IgD-negative memory B cell (primary cell): ENCODE data around the gene KCNIP4. TPM values are rescaled to one million over a fixed set of nuclear protein-coding genes. Genes with fewer than 3 reads are reported as not detected.

Source experiments
- H3K27ac Mint-ChIP-seq, 3 donors: one replicate each; pipeline ENCODE4 v1.8.0; 2020 to 2022; ENCODE audit warnings: mild to moderate bottlenecking in 3 of 3, mixed read lengths in 3 of 3, moderate library complexity in 1 of 3
- H3K27me3 Mint-ChIP-seq: one replicate; pipeline ENCODE4 v1.8.0; 2021; ENCODE audit warnings: mixed read lengths
- H3K36me3 Mint-ChIP-seq: one replicate; pipeline ENCODE4 v1.8.0; 2020; ENCODE audit warnings: mild to moderate bottlenecking, mixed read lengths
- H3K4me1 Mint-ChIP-seq, 3 donors: one replicate each; pipeline ENCODE4 v1.8.0; 2020 to 2022; ENCODE audit warnings: mixed read lengths in 3 of 3, mild to moderate bottlenecking in 1 of 3
- H3K4me3 Mint-ChIP-seq, 4 donors: one replicate each; pipeline ENCODE4 v1.8.0; 2020 to 2022; ENCODE audit warnings: mild to moderate bottlenecking in 4 of 4, mixed read lengths in 4 of 4, moderate library complexity in 3 of 4
- H3K9me3 Mint-ChIP-seq, 3 donors: one replicate each; pipeline ENCODE4 v1.8.0; 2020 to 2021; ENCODE audit warnings: mixed read lengths in 3 of 3, mild to moderate bottlenecking in 1 of 3
- polyA plus RNA-seq: library from polyadenylated mRNA; unstranded; fragments of 300-500 nt; fragmentation: Illumina TruSeq; gene quantifications from one replicate; pipeline ENCODE4 v1.2.3, GENCODE V29; 2021

Gene KCNIP4
- polyA plus RNA-seq, 1 donor from 2014 or later, result 0.10 TPM

DNA sequence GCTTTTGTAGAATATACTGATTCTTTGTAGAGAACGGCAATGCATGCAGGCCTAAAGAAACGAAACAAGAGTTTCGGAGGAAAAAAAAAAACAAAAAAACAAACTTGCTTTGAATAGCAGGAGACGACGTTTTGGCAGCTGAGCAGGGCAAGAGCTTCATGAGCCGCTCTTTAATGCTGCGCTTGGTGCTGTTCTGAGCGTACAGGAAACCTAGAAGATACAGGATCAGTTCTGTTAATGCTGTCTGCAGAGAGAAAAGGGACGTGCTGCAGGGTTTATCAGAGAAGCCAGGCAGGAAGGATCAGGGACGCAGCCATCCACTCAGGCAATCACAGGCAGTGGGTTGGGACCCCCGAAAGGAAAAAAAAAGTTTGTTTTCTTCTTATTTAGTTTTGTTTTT, 1066.1 kb downstream of the KCNIP4 start:
- Mint-ChIP-seq H3K4me1 (no peaks in the 10 kb centered on the region), H3K27ac (no peak overlapping the region), H3K9me3 (peaks cover 3 to 16% (median 3%) of the 10 kb centered on the region in 3 donors), H3K4me3 (peak overlapping the region in 1 of 4 donors; percentile 12), H3K27me3 (no peaks in the 10 kb centered on the region), H3K36me3 (no peaks in the 10 kb centered on the region)

DNA sequence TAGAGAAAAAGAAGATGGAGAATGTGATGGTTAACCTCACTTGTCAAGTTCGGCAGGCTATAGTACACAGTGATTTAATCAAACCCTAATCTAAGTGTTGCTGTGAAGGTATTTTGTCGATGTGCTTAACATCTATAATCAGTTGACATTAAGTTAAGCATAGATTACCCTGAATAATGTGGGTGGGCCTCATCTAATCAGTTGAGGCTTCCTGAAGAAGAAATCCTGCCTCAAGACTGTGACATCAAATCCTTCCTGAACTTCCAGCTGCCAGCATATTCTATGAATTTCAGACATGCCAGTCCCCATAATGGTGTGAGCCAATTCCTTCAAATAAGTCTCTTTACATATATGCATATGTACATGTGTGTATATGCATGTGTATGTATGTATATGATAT, 1066.9 kb downstream of the KCNIP4 start:
- Mint-ChIP-seq H3K27me3 (no peaks in the 10 kb centered on the region), H3K36me3 (no peaks in the 10 kb centered on the region), H3K4me3 (no peak overlapping the region), H3K4me1 (no peaks in the 10 kb centered on the region), H3K9me3 (peaks cover 3 to 14% (median 6%) of the 10 kb centered on the region in 3 donors), H3K27ac (no peak overlapping the region)

DNA sequence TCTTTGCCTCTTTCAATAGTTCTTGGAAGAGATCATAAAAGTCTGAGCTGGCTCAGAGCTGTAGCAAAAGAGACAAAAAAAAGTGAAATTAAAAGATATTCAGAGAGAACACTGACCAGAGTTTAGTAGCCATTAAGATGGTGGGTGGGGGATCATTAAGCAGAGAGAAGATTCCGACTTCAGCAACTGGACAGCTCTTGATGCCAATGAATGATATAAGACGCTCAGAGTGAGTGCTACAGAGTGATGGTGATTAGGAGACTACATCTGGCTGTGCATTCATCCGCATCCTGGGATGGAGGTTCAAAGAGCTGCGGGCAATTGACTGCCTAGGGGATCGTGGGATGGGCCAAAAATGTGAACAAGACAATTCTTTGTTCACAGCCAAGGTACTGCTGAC, 1069.8 kb downstream of the KCNIP4 start:
- Mint-ChIP-seq H3K4me1 (no peaks in the 10 kb centered on the region), H3K27me3 (no peaks in the 10 kb centered on the region), H3K9me3 (peaks cover 3% of the 10 kb centered on the region in 3 donors), H3K36me3 (no peaks in the 10 kb centered on the region), H3K4me3 (no peak overlapping the region), H3K27ac (no peak overlapping the region)

DNA sequence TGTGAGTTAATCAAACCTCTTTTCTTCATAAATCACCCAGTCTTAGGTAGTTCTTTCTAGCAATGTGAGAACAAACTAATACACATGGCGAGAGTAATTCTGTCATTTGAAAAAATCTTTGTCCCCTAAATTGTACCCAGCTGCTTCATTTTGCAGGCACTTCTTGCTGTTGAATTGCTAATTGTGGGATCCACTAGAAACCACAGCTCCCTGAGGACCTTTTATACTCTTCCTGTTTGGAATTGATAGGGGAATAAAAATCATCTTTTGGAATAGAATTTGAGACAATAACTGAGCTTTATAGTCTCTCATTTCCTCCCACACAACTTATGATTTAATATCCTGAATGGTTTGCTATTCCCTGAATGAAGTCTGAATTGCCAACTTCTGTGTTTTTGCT, 1078.1 kb downstream of the KCNIP4 start:
- H3K9me3 Mint-ChIP-seq, result peaks cover 9 to 19% (median 10%) of the 10 kb centered on the region in 3 donors
- H3K27me3 Mint-ChIP-seq, result no peaks in the 10 kb centered on the region
- H3K36me3 Mint-ChIP-seq, result no peaks in the 10 kb centered on the region
- no peak overlapping the region for H3K27ac Mint-ChIP-seq
- H3K4me1 Mint-ChIP-seq, result no peaks in the 10 kb centered on the region
- no peak overlapping the region for H3K4me3 Mint-ChIP-seq

DNA sequence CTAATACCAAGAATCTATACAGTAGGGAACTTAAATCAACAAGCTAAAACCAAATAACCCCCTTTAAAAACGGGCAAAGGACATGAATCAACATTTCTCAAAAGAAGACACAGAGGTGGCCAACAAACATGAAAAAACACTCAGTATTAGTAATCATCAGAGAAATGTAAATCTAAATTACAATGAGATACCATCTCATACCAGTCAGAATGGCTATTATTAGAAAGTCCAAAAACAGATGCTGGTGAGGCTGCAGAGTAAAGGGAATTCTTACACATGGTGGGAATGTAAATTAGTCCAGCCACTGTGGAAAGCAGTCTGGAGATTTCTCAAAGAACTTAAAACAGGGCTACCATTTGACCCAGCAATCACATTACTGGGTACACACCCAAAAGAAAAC, 1080.5 kb downstream of the KCNIP4 start:
- H3K36me3 Mint-ChIP-seq, result no peaks in the 10 kb centered on the region
- no peaks in the 10 kb centered on the region for H3K27me3 Mint-ChIP-seq
- no peak overlapping the region for H3K27ac Mint-ChIP-seq
- peaks cover 8 to 22% (median 9%) of the 10 kb centered on the region in 3 donors for H3K9me3 Mint-ChIP-seq
- H3K4me3 Mint-ChIP-seq, result no peak overlapping the region
- no peaks in the 10 kb centered on the region for H3K4me1 Mint-ChIP-seq

DNA sequence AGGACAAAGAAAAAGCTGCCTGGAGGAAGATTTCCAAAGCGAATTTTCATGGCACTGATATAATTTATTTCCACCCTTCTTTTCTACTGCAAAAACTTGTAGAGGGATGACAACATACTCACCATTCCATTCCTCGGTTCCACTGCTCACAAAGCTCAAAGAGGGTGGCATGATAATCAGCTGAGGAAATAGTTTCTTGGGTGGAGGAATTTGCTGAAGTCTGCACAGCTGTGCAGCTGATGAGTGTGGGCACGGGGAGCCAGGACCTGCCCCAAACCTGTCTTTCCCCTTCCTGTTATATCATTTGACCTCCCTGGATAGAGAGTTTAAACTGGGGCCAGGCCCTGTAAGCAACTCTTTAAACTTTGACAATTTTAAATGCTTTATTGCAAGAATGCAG, 1087.7 kb downstream of the KCNIP4 start:
- H3K4me3 Mint-ChIP-seq, result no peak overlapping the region
- H3K9me3 Mint-ChIP-seq, result peaks cover 0 to 6% (median 2%) of the 10 kb centered on the region in 3 donors
- H3K27ac Mint-ChIP-seq, result no peak overlapping the region
- H3K27me3 Mint-ChIP-seq, result no peaks in the 10 kb centered on the region
- H3K36me3 Mint-ChIP-seq, result no peaks in the 10 kb centered on the region
- H3K4me1 Mint-ChIP-seq, result no peaks in the 10 kb centered on the region

DNA sequence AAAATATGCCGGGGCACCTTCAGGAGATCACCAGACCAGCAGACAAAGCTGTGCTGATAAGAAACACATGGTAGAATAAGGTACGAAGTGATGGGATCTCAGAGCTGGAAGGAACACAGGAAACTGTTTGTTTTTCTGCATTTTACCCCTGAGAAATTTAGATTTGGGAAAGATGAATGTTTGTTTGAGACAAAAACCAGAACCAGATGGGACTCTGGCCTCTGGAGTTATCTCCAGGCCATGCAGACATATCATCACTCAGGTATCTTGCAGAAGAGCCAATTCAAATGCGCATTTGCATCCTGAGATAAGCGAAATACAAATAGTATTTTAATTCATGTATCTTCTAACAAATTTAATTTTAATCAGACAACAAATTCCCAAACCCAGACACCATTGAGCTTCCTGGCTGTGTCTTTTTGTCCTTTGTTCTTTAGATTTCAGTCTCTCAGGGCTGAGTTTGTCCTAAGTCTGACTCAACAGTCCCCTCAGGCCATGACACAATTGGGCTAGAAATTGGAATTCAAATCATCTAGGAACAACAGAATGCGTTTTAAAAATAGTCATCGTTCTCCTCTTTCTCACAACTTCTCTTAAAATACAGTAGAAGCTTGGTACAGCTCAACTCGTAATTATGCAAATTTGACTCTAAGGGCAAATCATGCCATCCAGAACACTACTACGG, 1089.3 kb downstream of the KCNIP4 start:
- Mint-ChIP-seq H3K36me3 (no peaks in the 10 kb centered on the region), H3K27ac (no peak overlapping the region), H3K4me1 (no peaks in the 10 kb centered on the region), H3K4me3 (no peak overlapping the region), H3K9me3 (peaks cover 1 to 9% (median 2%) of the 10 kb centered on the region in 3 donors), H3K27me3 (no peaks in the 10 kb centered on the region)

DNA sequence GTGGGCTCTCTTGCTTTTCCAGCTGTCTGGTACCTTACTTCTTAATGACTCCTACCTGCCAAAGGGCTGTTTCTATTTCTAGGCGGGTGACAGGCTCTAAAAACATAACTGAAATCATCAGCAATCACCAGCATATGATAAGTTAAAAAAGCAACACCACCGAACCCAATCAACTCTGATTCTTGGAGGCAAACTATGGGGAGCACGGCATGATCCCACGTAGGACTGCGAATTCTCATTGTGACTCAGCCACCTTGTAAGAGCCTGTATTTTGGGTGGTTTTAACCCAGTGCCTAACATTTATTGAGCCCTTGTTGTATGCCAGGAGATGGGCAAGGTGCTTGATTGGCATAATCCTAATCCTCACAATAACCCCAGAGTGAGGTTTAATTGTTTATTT, 1091.5 kb downstream of the KCNIP4 start:
- H3K36me3 Mint-ChIP-seq, result no peaks in the 10 kb centered on the region
- no peak overlapping the region for H3K27ac Mint-ChIP-seq
- H3K9me3 Mint-ChIP-seq, result peaks cover 4 to 24% (median 4%) of the 10 kb centered on the region in 3 donors
- no peak overlapping the region for H3K4me3 Mint-ChIP-seq
- H3K4me1 Mint-ChIP-seq, result no peaks in the 10 kb centered on the region
- H3K27me3 Mint-ChIP-seq, result no peaks in the 10 kb centered on the region

DNA sequence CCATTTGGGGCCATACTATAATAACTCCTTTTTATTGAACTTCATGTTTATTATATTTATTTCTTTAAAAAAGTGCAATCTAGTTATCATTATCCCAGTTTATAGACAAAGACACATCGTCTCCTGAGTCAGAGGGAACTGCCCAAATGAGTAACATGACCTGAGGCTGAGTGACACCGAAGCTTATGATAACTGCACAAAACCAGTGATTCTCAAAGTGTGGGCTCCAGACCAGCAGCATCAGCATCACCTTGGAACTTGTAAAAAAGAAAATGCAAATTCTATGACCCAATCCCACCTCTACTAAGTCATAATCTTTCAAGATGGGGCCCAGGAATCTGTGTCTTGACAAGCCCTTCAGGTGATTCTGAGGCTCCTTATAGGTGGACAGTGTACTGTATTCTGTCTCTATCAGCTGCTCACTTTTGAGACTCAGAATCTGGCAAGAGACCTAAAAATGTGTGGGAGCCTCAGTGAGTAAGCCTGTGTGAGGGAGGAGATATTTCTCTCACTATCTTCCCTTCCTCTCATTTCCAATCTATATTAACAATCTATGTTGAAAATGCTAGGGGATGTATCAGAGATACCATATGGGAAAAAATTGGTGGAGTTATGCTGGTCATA, 1101.3 kb downstream of the KCNIP4 start:
- Mint-ChIP-seq H3K36me3 (no peaks in the 10 kb centered on the region), H3K4me3 (peak overlapping the region in 1 of 4 donors; percentile 9), H3K9me3 (peaks cover 2 to 16% (median 5%) of the 10 kb centered on the region in 3 donors), H3K27me3 (no peaks in the 10 kb centered on the region), H3K4me1 (no peaks in the 10 kb centered on the region), H3K27ac (no peak overlapping the region)

DNA sequence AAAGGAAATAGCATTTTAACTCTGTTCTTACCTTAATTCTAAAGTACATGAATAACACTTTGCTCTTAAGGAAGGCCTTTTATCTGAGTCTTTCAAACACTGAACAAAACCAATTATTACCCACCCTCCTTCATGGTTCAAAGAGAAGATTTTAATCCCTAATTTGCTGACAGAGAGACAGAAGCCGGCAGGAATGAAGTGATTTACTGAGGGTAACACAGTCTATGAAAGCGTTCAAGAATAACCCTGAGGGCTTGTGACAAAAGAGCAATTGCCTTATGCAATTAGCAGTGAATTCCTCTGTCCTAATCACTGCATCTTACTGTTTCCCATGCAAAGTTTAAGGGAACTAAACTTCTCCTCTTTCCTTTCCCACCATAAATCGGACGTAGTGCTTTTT, 1104.3 kb downstream of the KCNIP4 start:
- H3K27ac Mint-ChIP-seq, result no peak overlapping the region
- H3K9me3 Mint-ChIP-seq, result peaks cover 2 to 8% (median 3%) of the 10 kb centered on the region in 3 donors
- H3K36me3 Mint-ChIP-seq, result no peaks in the 10 kb centered on the region
- H3K4me1 Mint-ChIP-seq, result no peaks in the 10 kb centered on the region
- no peak overlapping the region for H3K4me3 Mint-ChIP-seq
- H3K27me3 Mint-ChIP-seq, result no peaks in the 10 kb centered on the region

DNA sequence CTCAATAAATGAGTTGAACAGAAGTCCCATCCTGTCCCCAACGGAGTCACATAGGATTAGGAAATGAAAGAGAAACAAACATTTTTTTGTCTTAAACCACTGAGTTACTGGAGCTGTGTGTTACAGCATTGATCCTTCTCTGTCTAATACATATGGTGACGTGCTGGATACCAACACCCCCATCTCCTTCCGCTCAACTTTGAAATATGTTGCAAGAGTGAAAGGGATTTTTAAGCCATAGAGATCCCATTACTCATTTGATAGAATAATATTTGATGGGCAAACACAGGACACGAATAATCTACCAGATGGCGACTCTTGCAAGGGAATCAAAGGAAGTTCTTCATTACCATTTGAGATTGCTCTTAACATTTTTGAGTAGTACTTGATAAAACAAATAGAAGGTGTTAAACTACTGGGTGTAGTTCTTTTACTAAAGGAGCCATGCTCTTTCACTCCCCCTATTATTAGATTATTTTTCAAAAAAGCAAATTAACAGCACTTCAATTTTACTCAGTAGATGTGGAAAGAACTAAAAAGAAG, 1107.9 kb downstream of the KCNIP4 start:
- no peak overlapping the region for H3K27ac Mint-ChIP-seq
- H3K4me1 Mint-ChIP-seq, result no peaks in the 10 kb centered on the region
- no peak overlapping the region for H3K4me3 Mint-ChIP-seq
- no peaks in the 10 kb centered on the region for H3K36me3 Mint-ChIP-seq
- no peaks in the 10 kb centered on the region for H3K27me3 Mint-ChIP-seq
- peaks cover 2 to 13% (median 3%) of the 10 kb centered on the region in 3 donors for H3K9me3 Mint-ChIP-seq

DNA sequence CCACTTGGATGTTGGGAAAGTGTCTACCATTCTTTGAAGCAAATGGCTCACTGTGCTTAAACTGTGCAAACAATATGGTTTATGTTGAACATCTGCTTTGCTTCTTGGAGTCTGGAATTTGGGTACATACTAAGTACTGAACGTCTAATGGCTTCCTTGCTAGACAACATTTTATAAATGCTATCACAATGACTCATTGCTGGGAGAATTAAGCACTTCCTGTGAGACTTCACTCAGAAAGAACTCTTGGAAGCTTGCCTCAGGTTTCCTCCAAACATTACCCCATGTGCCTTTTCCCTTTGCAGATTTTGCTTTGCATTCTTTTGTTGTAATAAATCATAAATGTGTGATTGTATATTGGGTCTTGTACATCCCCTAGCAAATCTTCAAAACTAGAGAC, 1108.6 kb downstream of the KCNIP4 start:
- Mint-ChIP-seq H3K36me3 (no peaks in the 10 kb centered on the region), H3K4me1 (no peaks in the 10 kb centered on the region), H3K9me3 (peaks cover 2 to 13% (median 3%) of the 10 kb centered on the region in 3 donors), H3K27ac (no peak overlapping the region), H3K27me3 (no peaks in the 10 kb centered on the region), H3K4me3 (no peak overlapping the region)

DNA sequence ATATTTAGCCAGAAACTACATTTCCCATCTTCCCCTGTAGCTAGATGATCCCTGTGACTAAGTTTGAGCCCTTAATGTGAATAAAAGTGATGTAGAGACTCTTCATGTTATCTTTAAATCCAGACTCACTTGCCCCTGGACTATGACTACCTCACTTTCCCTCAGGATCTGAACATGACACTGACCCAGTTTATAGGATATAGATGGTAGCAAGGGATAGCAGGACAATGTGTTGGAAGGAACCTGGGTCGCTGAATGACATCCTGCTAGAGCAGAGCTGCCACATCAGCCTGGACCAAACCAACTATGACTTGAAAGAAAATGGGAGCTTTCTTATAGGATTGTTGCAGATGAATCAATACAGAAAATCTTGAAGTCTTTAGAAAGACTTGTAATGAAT, 1110.1 kb downstream of the KCNIP4 start:
- no peak overlapping the region for H3K27ac Mint-ChIP-seq
- no peaks in the 10 kb centered on the region for H3K36me3 Mint-ChIP-seq
- H3K27me3 Mint-ChIP-seq, result no peaks in the 10 kb centered on the region
- H3K9me3 Mint-ChIP-seq, result peaks cover 2 to 13% (median 2%) of the 10 kb centered on the region in 3 donors
- no peaks in the 10 kb centered on the region for H3K4me1 Mint-ChIP-seq
- H3K4me3 Mint-ChIP-seq, result no peak overlapping the region

DNA sequence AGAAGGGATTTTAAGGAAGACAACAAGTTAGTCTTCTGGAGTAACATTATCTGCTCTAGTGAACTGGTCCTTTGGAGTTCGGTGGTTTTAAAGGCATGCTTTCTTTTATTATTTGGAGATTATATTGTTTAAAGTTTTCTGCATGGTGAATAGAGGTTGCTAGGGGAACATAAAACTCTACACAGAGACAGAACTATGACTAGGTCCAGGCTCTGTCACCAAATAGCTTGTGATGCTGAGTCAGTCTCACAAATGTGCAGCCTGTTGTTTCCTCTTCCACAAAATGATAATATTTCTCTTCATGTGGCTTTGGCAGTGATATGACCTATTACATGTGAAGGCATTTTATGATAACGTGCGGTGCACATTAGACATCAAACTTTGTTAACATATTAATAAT, 1115.7 kb downstream of the KCNIP4 start:
- Mint-ChIP-seq H3K4me1 (no peaks in the 10 kb centered on the region), H3K27me3 (no peaks in the 10 kb centered on the region), H3K27ac (no peak overlapping the region), H3K9me3 (peaks cover 0 to 5% (median 0%) of the 10 kb centered on the region in 3 donors), H3K4me3 (no peak overlapping the region), H3K36me3 (no peaks in the 10 kb centered on the region)

DNA sequence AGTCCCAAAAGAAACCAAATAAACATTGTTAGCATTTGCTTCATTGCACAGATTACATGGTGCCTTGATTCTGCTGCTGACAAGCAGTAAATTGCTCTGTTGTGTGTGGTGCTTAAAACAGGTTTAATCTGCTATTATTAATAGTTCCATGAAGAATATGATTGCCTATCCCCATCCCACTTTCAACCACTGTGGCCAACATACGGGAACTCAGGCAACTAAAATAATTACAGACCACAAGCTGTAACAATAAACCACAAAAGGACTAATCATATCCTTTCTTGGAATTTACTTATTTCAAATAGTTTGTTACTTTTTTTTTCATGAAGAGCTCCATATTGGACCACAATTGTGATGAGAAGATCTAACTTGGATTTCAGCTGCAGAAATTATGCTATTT, 1116.8 kb downstream of the KCNIP4 start:
- Mint-ChIP-seq H3K27ac (no peak overlapping the region), H3K4me1 (no peaks in the 10 kb centered on the region), H3K4me3 (no peak overlapping the region), H3K36me3 (no peaks in the 10 kb centered on the region), H3K27me3 (no peaks in the 10 kb centered on the region), H3K9me3 (peaks cover 0 to 5% (median 3%) of the 10 kb centered on the region in 3 donors)
